NCI-H510A treated with DMSO at 0.1 percent for 48 hours (cell line): ENCODE results near the gene TPRN.
A peak's percentile ranks its signal among the peaks of the same experiment; 100 is the strongest.

Experiments used
- DNase-seq: peaks from one replicate; lab custom pipeline; 2025; lab: John Stamatoyannopoulos, UW

Gene TPRN

GRCh38 chr9:137224830-137225694 lies 24.5 kb upstream of the TPRN start, which contains the start of gene CYSRT1:
TSS of gene CYSRT1 (plus strand) at chr9:137225174. CDS start at chr9:137225622, 448 bp downstream.
- no peak for DNase-seq

DNA sequence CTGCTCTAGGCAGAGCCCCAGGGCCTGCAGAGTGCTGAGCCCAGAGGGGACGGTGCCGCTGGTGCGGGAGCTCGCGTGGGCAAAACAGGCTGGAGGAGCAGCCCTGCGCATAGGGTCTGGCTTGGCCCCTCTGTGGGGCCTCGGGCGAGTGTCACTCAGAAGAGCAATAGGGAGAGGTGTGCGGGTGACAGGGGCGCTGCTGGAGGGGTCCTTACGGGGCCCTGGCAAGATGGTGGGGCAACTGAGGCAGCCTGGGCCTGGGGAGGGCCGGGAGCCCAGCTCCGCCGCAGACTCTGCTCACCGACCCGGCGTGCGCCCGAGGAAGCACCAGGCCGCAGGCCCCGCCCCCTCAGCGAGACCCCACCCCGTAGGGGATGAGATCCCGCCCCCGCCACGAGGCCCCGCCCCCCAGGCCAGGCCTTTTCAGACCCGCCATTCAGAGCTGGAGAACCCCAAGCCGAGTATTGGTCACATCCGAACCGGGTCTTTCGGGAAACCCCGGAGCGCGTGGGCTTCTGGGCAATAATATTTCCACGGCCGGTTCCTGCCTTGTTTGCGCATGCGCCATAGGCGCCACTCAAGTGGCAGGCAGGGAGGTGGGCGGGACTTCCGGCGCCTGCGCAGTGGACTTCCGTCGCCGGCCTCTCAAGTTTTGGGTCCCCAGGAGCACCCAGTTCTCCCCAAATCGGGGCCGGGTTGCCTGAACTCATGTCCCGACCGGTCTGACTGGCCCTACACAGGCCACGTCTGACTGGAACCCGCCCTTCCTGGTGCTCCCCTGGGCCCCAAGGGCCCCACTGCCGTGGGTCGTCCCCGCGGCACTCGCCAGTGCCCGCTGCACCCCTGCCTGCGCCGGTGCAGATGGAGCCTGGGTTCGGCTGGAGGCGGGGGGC lies 22.8 kb upstream of the TPRN start:
- DNase-seq, result peak; percentile 87

- peak; percentile 19 for DNase-seq
These were observed 21.9 kb upstream of the TPRN start, which contains the start of gene RNF208 for GRCh38 chr9:137222190-137223077. TSS of gene RNF208 (minus strand) at chr9:137222240. CDS start at chr9:137221212, 1,028 bp downstream.

DNA sequence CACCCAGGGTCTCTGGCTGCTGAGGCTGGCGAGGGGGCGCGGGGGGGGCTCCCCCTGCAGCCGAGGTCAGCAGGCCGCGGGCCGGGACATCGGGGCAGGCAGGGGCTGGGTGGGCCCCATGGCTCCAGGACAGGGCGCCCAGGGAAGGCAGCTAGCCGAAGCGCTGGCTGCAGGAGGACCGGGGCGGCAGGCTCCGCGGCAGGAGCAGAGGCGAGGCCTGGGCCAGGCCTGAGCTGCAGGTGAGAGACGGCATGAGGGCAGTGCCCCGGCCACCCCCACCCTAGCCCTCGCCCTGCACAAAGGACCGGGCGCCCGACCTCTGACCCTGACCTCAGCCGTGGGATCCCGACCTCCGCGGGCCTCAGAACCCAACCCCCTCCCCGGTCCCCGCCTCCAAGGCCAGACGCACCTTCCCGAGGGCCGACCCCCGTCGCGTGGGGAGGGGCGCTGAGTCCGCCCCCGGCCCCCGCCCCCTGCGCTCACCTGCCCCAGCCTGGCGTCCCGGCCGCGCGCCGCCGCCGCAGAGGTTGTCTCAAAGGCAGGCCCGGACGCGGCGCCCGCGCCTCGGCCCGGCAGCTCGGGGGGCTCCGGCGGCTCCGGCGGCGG lies 21.1 kb upstream of the TPRN start:
- DNase-seq, result no peak

- no peak for DNase-seq
These were observed 20.6 kb upstream of the TPRN start for GRCh38 chr9:137221095-137221505.

DNA sequence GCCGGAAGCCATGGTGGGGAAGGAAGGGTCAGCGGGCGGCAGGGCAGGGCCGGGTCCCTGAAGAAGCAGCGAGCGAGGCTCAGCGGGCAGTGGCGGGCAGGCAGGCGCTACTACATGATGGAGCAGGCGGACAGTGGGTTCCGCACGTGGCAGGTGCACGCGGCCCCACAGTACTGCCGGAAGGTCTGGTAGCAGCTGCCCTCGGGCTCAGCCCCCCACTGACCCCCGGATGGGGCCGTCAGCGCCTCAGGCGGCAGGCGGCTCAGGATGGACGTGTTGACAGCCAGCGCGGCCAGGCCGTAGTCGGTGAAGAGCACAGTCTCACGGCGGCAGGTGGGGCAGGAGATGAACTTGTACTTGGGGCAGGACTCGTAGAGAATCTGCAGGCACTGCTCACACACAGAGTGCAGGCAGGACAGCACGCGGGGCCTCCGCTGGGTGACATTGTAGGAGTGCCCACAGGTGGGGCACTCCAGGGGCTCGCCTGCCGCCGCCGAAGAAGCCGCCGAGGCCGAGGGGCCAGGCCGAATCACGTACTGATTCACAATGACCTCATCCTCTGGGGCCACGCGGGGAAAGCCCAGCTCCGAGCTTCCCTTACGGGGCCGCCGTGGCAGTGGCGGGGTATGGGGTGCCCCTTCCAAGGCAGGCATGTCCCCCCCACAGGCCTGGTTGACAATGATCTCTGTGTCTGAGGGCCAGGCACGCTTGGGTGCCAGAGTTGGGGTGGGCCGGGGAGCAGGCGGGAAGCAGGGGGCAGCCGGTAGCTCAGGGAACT lies 20.0 kb upstream of the TPRN start:
- no peak for DNase-seq

GRCh38 chr9:137219757-137220316 lies 19.3 kb upstream of the TPRN start:
- DNase-seq, result no peak

GRCh38 chr9:137218754-137219271 lies 18.3 kb upstream of the TPRN start:
- no peak for DNase-seq

- DNase-seq, result no peak
These were observed 17.7 kb upstream of the TPRN start for GRCh38 chr9:137218212-137218753.

DNA sequence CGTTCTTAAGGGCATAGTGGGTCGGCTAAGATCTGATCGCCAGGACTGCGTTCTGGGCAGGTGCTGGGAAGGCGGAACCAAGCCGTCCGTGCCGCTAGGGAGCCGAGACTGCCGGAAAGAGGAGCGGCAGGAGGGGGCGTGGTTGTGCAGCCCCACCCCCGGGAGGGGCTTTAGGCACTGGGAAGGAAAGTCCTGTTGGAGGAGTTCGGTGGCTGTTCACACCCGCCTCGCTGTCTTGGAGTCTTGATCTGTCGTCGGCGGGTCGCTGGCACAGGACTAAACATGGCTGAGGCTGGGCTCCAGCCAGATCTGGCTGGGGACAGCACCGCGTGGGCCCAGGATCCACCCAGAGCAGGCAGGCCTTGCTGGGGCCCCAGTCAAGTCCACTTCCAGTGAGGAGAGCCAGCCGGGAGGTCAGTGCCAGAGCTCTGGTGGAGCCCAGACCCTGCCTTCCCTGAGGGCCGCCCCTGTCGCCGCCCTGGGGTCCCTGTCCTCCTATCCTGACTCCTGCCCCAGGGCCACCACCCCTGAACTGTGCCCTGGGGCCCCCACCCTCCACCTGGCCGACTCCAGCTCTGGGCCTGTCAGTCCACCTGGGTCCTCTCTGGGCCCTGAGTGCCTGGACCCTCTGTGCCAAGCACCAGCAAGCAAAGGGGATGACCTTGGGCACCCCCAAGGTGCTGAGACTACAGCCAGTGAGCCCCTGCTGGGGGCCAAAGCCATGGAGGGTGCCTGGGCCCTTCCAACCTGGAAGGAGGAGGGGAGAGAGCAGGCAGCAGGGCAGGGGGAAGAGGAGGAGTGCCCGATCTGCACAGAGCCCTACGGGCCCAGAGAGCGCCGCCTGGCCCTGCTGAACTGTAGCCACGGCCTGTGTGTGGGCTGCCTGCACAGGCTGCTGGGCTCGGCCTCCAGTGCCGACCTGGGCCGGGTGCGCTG lies 17.0 kb upstream of the TPRN start:
- DNase-seq, result peak; percentile 92

- no peak for DNase-seq
These were observed 15.8 kb upstream of the TPRN start for GRCh38 chr9:137216188-137216965.

- no peak for DNase-seq
These were observed 14.8 kb upstream of the TPRN start for GRCh38 chr9:137215196-137215986.

DNA sequence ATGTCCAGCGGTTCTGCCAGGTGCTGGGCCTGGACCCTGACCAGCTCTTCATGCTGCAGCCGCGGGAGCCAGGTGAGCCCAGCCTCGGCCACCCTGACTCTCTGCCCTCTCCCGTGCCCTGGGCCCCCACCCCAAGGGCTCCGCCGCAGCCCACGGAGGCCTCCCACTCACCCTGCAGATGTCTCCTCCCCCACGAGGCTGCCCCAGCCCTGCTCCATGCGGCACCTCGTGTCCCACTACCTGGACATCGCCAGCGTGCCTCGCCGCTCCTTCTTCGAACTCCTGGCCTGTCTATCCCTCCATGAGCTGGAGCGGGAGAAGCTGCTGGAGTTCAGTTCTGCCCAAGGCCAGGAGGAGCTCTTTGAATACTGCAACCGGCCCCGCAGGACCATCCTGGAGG lies 14.1 kb upstream of the TPRN start:
- no peak for DNase-seq

GRCh38 chr9:137213160-137214060 lies 12.9 kb upstream of the TPRN start:
- no peak for DNase-seq

DNA sequence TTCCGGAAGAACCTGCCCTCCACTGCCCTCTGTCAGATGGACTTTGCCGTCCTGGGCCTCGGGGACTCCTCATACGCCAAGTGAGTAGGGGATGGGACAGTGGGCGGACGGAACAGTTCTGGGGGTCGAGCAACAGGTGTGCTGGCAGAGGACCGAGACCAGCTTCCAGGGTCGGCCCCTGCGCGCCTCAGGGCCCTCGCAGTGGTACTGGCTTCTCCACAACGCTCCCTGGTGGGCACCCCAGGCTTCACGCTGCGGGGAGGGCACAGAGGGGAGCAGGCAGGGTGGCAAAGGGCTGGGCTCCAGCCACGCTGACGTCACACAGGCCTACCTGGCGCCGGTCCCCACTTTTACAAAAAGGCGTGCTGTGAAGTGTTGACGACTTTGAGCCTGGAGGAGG lies 12.0 kb upstream of the TPRN start:
- DNase-seq, result no peak

GRCh38 chr9:137211532-137211931 lies 11.0 kb upstream of the TPRN start:
- no peak for DNase-seq
